Measurements from ENCODE around the gene HCST.

DNA sequence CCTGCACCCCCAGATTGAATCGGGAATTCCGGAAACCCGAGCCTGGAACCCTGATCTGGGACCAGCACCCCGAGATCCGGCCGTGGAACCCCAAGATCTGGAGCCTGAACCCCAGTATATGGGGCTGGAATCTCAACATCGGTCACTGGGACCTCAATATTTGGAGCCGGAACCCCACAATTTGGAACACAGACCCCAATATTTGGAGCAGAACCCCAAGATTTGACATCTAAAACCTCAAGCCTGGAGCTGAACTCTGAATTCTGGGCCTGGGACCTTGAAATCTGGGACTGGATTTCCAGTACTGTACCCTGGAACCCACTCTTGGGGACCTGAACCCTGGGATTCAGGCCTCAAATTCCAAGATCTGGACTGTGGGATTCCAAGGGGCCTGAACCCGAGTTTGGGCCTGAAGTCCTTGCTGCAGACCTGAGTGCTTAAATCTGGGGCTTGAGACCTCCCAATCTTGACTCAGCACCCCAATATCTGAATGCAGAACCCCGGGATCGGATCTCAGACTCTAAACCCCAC lies 34.5 kb downstream of the HCST start:
- TF ChIP-seq CTCF (IDR thresholded peaks at IDR 0.05) (no peak), POLR2AphosphoS5 (IDR thresholded peaks at IDR 0.05) (no peak)
